SW480 (cell line): ENCODE data around the gene NUDT3.
"Not testable (repeated sequence)": the region's sequence is repeated elsewhere in the genome, so short reads cannot be mapped to it uniquely, and the experiment has no call there.

Experiments used
- DNase-seq: peaks from one replicate; pipeline ENCODE4 v3.0.0-alpha.2; 2016; ENCODE audit warnings: low spot score

Gene NUDT3

DNA sequence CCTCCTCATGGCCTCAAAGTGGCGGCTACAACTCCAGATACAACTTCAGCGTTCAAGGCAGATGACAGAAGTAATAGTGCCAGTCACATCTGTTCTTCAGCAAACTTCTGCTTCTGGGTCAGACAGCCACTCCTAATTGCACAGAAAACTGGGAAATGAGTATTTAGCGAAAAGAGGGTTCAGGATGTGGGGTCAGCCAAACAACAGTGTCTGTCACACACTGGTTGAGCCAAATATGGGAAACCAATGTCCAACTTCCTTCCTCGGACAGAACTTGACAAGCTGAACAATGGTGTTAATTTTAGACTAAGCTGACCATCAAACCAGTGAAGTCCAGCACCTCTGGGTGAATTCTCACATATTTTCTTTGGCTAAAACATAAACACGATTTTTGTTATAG lies 22.1 kb downstream of the NUDT3 start:
- DNase-seq: no peak

DNA sequence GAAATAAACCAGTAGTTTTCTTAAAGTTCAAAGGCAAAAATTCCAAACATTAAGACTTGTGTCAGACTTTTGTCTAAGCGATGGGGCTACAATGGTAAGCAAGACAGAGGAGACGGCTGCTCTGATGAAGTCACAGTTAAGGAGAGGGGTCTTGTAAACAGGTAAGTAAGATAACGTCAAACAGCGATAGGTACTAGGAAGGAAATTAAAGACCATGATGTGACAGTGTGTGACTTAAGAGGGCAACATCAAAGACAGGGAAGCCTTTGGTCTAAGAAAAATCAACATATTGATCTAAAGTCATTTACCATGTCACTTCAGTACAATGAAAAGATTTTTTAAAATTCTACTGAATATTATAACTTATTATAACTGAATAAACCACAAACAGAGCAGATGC lies 23.1 kb downstream of the NUDT3 start:
- no peak for DNase-seq

DNA sequence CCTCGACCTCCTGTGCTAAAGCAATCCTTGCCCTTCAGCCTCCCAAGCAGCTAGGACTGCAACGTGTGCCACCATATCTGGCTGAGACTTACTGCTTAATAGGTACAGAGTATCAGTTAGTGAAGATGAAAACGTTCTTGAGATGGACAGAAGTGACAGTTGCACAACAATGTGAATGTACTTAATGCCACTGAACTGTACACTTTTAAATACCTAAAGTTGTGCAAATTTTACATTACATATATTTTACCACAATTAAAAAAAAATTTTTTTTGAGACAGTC lies 25.9 kb downstream of the NUDT3 start:
- no peak for DNase-seq

DNA sequence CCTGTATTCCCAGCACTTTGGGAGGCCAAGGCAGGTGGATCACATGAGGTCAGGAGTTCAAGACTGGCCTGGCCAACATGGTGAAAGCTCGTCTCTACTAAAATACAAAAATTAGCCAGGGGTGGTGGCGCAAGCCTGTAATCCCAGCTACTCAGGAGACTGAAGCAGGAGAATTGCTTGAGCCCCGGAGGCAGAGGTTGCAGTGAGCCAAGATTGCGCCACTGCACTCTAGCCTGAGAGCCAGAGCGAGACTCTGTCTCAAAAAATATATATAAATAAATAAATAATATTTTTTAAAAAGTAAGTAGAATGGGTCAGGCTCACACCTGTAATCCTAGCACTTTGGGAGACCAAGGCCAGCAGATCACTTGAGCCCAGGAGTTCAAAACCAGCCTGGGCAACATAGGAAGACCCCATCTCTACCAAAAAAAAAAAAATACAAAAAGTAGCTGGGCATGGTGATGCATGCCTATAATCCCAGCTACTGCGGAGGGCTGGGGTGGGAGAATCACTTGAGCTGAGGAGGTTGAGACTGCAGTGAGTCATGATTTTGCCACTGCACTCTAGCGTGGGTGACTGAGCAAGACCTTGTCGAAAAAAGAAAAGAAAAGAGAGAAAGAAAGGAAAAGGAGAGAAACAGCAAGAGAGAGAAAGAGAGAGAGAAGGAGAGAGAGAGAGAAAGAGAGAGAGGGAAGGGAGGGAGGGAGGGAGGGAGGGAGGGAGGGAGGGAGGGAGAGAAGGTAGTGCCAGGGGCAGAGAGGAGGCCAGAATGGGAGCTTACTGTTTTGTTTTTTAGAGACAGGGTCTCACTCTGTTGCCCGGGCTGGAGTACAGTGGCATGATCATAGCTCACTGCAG lies 26.5 kb downstream of the NUDT3 start:
- DNase-seq: not testable (repeated sequence)

DNA sequence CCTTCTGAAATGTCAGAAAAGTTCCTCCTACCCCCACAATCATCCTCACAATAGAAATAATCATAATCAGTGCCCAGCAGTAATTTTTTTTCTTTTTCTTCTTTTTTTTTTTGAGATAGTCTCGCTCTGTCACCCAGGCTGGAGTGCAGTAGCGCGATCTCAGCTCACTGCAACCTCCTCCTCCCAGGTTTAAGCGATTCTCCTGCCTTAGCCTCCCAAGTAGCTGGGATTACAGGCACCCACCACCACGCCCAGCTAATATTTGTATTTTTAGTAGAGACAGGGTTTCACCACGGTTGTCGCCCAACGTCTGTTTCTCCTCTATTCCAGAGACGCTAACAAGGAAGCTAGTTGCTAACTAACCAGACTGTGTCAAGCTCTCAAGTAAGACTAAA lies 28.8 kb downstream of the NUDT3 start:
- DNase-seq: not testable (repeated sequence)

DNA sequence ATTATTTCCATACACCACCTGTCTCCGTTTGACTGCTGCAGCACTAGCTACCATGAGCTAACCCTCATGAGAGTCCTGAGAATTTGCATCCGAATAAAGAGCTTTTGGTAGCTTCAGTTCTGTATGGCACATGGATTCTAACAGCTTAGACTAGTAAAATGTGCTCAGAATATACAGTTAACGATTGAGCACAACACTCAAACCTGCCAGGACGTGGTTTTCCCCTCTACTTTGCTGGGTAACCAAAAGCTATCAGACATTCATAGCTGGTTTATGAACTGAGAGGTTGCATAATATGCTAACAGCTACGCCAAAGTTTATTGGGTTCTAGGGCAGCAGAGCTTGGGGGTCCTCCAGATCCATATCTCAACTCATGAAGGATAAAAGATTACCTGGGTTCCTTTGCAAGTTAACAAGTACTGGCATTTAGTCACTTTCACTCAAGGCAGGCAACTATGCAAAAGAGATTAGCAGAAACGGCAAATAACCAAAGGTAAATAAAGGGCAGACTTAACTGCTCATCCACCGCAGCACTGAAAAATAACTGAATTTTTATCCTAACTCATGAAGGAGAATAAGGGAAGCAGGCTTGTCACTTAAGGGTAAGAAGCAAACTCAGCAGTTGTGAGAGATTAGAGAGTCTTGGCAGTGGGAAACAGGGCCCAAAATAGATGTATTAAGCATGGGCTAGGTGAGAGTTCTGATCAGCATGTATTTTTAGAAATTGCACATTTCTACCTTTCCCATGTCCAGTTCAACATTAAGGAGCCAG lies 29.4 kb downstream of the NUDT3 start:
- no peak for DNase-seq

DNA sequence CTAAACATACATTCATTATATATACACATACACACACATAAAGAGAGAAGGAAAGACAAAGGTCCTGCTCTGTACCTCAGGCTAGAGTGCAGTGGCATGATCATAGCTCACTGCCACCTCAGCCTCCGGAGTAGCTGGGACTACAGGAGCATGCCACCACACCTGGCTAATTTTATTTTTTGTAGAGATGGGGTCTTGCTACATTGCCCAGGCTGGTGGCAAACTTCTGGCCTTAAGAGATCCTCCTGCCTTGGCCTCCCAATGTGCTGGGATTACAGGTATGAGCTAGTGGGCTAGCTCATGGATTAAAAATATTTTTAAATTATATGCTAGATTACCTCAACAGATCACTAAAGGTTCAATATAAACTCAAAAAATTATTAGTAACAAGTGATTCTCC lies 30.3 kb downstream of the NUDT3 start:
- DNase-seq: no peak

DNA sequence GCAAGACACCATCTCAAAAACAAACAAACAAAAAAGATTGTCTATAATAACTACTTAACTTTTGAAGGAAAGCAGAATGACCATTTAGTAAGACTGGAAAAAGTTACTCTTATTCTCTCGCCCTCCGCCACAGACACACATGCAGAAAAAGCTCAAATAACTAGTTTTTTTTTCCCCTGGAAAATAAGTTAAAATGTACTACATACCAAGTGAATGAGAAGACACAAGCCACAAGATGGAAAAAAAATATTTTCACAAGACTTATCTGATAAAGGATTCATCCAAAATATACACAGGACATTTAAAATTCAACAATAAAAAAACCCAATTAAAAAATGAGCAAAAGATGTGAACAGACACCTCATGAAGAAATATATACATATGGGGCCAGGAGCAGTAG lies 31.9 kb downstream of the NUDT3 start:
- no peak for DNase-seq

DNA sequence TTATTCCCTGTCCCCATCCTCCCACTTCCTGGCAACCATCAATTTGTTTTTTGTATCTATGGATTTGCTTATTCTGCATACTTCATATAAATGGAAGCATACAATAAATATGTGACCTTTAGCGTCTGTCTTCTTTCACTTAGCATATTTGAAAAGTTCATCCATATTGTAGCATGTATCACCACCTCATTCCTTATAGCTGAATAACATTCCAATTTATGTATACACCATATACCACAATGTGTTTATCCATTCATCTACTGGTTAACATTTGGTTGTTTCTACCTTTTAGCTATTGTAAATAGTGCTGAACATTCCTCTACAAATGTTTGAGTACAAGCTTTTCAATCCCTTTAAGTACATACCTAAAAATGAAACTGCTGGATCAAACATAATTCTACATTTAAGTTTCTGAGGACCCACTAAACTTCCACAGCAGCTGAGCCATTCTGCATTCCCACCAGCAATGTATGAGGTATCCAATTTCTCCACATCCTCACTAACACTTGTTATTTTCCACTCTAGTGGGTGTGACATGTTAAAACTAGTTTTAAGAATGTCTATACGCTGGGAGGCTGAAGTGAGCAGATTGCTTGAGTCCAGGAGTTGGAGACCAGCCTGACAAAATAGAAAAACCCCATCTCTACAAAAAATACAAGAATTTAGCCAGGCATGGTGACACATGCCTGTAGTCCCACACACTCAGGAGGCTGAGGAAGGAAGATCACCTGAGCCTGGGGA lies 32.9 kb downstream of the NUDT3 start:
- DNase-seq: no peak

DNA sequence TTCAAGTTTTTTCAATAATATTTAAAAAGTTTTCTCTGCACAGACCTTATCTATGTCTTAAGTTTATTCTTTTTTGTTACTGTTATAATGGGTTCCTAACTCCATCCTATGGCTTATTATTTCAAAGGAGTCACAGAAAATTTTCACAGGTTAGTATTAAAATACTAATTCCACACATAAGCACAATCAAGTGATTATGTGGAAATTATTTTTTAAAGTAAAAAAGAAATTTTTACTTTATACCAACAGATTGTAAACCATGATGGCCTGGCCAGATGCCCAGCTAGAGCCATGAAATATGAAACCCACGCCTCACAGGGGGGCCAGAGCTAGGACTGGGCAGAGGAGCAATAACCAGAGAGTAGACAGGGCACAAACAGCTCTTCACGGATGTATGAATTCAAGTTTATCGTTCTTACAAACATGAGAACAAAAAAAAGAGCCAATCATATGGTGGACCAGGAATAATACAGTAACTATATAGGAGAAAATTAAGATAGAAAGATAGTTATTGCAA lies 34.0 kb downstream of the NUDT3 start:
- DNase-seq: no peak

DNA sequence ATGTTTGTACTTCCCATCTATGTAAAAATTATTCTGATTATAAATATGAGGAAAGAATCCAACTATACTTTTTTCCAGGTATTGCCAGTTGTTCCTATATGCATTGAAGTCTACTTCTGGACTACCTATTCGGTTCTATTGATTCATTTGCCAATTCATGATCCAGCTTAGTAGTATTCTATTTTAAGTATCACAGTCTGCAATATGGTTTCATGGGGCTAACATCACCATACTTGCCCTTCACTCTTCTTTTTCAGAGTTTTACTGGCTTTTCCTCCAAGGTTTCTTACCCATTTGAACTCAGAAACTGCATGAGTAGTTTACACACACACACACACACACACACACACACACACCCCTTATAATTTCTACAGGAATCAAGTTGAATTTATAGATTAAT lies 34.5 kb downstream of the NUDT3 start:
- DNase-seq: no peak

DNA sequence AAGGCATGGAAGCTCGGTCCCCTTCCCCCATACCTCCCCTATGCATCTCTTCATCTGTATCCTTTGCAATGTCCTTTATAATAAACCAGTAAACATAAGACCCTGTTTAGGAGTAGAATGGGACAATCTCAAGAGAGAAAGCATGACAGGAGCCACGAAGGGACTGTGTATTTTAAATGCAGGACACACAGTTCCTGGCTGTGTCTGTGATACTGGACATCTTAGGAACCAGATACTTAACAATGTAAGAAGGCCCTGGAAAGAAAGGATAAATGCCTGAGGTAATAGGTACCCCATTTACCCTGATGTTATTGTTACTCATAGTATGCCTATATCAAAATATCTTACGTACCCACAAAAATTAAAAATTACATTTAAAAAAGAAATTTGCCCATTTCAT lies 36.6 kb downstream of the NUDT3 start:
- no peak for DNase-seq

DNA sequence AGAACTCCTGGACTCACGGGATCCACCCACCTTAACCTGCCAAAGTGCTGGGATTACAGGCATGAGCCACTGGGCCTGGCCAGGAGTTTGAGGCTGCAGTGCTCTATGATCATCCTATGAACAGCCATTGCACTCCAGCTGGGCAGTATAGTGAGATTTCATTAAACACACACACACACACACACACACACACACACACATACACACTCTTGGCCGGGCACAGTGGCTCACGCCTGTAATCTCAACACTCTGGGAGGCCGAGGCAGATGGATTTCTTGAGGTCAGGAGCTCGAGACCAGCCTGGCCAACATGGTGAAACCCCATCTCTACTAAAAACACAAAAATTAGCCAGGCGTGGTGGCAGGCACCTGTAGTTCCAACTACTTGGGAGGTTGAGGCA lies 38.2 kb downstream of the NUDT3 start:
- not testable (repeated sequence) for DNase-seq

DNA sequence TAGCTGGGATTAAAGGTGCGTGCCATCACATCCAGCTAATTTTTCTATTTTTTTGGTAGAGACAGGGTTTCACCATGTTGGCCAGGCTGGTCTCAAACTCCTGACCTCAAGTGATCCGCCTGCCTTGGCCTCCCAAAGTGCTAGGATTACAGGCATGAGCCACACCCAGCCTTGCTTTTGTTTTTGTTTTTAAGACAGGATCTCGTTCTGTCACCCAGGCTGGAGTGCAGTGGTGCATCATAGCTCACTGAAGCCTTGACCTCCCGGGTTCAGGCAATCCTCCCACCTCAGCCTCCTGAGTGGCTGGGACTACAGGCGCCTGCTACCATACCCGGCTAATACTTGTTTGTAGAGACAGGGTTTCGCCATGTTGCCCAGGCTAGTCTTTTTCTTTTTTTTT lies 38.9 kb downstream of the NUDT3 start:
- not testable (repeated sequence) for DNase-seq

DNA sequence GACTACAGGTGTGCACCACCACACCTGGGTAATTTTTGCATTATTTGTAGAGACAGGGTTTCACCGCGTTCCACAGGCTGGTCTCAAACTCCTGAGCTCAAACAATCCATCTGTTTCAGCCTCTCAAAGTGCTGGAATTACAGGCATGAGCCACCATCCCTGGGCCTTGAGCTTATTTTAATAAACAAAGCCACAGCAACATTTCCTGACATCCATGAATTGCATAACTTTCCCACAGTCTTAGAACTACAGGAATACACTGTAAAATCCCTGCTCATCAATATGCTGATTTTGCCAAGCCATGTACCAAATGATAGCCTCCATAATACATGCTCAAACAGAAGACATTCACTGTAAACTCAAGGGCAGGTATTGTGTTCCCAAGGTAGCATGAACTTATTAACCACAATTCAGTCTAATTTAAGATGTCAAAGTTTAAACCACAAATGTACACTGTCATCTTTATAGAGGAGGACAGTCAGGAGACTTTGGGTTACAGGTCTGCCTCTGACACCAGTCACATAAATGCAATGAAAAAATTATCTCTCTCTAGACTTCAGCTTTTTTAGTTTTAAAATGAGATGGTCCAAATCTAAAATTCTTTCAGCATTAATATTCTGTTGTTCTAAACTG lies 40.0 kb downstream of the NUDT3 start:
- DNase-seq: no peak

DNA sequence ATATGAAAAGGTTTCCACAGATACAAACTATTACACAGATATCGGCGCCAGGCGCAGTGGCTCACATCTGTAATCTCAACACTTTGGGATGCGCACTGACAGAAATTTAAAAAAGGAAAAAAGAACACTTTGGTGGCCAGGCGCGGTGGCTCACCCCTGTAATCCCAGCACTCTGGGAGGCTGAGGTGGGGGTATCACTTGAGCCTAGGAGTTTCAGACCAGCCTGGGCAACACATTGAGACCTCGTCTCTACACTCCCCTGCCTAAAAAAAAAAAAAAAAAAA lies 41.6 kb downstream of the NUDT3 start:
- DNase-seq: no peak

DNA sequence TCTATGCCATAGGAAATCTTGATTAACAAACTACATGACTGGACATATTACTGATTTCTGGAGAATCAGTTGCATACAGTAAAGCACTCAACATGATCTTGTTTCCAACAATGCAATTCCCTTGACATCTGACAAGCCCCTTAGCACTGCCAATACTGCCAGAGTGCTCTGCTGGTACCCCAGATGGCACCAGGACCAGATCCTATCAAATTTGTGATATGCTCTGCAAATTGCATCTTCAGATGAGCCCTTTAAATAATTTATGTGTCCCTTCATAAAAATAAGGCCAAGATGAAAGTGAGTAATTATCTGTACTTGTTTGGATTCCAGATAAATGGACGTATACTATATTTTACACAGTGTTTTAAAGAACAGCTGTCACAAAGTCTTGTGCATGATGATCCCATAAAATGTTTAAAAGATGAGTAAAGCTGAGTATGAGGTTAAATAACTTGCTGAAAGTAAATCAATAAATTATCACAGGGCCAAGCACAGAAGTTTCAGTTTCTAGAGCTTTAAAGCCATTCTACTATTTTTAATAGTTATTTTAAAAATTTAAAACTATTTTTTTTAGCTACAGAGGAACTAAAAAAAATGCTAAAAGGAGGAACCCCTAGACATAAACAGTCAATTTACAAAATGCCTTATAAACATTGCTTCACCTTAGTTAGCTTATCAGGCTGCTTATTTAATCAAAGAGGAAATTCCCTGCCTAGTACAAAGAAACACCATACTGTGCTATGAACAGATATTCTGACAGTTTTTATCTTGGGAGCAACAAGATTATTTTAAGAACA lies 42.1 kb downstream of the NUDT3 start:
- no peak for DNase-seq

DNA sequence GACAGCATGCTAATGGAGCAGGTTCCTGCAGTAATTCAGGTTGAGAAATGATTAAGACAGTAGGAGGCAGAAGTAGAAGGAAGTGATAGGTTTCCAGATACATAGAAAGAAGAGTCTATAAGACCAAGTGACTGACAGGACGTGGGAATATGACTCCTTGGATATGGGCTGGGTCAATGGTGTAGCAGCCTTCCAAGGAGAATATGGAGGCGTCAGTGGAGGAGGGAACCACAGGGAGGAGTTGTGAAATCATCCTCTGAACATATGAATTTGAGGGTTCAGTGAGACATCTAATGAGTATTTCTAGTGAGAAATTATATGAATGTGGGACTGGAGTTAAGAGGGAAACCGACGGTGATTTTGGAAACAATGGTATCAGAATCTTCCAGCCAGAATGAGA lies 43.3 kb downstream of the NUDT3 start:
- no peak for DNase-seq

DNA sequence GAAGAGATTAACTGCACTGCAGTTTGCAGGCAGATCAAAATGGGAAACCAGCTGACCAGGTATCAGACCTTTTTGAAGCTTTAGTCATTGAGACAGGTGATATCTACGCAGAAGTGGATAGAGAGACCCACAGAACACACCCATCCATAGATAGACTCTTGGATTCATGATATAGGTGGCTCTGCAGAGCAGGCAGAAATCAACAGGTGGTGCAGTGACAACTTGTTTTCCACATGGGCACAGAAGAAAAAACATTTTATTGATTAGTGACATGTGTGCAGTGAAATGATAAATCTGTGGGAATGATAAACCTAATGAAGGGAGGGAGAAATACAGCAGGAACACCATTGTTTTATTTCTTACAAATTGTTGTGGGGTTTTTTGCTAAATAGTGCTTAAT lies 45.2 kb downstream of the NUDT3 start:
- no peak for DNase-seq

DNA sequence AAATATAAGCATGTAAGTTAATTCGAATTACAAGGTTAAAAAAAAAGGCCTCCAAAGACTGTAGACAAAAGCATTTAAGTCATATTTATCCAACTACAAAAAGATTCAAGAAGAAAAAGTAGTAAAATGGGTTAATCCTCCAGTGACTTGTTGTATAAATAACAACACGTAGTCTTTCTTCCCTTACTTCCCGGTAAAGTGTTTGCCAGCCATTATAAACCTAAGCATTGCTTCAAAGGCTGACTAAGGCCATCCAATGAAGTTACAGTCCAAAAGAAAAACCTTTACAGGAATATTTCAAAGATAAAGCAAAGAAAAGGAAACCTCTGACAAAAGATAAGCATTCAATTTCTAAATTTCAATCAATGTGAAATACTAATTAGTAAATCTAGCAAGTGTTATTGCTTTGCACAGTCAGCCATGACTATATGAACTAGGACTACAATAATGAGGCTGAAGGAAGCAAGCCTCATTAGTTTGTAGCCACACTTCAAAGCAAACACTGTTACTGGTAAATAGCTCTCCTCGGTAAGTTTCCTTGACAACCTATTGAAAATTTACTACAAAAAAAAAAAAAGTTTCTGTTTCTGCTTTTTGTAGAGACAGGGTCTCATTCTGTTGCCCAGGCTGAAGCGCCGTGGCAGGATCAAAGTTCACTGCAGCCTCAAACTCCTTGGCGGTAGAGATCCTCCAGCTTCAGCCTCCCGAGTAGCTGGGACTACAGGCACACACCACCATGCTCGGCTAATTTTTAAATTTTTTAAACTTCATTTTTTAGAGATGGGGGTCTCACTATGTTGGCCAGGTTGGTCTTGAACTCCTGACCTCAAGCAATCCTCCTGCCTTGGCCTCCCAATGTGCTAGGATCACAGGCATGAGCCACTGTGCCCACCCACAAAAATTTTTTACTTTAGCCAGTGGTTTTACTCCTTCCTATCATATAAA lies 46.0 kb downstream of the NUDT3 start:
- no peak for DNase-seq

DNA sequence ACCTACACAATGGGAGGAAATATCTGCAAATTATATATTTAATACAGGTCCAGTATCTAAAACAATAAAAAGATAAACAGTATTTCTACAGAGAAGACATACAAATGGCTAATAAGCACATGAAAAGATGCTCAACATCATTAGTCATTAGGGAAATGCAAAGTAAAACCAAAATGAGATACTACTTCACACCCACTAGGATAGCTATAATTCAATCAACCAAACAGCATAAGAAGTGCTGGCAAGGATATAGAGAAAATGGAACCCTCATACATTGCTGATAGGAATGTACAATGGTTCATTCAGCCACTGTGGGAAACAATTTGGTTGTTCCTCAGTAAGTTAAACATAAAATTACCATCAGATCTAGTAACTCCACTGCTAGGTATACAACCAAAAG lies 48.7 kb downstream of the NUDT3 start:
- DNase-seq: no peak
